HEK293 (cell line): ENCODE results near the gene KCNT1.

ENCODE experiments used
- EGR2 ChIP-seq: fragments of 450-650 bp; formaldehyde crosslinking; IDR thresholded peaks from 2 replicates; pipeline ENCODE4 v1.5.1; 2016; ENCODE audit warnings: low read depth, missing biosample characterization, missing genetic modification characterization
- HOXA7 ChIP-seq: sonication (generic); formaldehyde crosslinking; IDR thresholded peaks from 2 replicates; pipeline ENCODE4 v1.8.1; 2022; ENCODE audit warnings: missing genetic modification reagents, borderline replicate concordance
- SP3 ChIP-seq: fragments of 450-650 bp; formaldehyde crosslinking; IDR thresholded peaks from 2 replicates; pipeline ENCODE4 v1.5.1; 2016; ENCODE audit warnings: missing biosample characterization, missing genetic modification characterization
- TF ChIP-seq, protein P1 (sequence below): fragments of 450-650 bp; formaldehyde crosslinking; IDR thresholded peaks from 2 replicates; pipeline ENCODE4 v1.5.1; 2016; ENCODE audit warnings: missing biosample characterization, missing genetic modification characterization

DNA sequence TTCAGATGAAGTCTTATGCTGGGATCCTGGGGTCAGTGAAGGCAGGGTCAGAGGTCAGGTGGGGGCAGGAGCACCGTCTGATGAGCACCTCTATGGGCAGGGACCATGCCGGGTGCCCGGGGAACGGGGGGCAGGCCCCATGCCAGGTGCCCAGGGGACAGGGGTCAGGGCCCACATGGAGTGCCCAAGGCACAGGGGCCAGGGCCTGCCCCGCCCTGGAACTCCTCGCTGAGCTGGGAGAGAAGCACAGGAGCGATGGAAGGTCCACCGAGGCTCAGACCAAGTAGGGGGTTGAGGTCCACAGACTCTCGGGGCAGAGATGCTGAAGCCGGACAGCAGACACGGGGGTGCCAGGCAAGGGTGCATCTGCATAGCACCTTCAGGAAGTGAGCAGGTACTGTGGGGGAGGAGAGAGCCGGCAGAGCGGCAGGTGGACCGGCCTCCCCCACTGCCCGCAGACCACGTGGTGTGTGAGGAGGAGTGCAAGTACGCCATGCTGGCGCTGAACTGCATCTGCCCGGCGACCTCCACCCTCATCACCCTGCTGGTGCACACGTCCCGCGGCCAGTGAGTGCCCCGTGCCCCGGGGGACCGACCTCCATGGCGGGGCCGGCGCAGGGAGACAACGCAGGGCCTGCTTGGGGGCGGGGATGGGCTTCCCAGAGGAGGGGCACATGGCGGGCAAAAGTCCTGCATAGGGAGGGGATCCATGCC lies 67.7 kb downstream of the KCNT1 start:
- TF ChIP-seq SP3: no peak
- TF ChIP-seq EGR2 (tag by site-specific recombination): no peak
- TF ChIP-seq, protein P1, sequence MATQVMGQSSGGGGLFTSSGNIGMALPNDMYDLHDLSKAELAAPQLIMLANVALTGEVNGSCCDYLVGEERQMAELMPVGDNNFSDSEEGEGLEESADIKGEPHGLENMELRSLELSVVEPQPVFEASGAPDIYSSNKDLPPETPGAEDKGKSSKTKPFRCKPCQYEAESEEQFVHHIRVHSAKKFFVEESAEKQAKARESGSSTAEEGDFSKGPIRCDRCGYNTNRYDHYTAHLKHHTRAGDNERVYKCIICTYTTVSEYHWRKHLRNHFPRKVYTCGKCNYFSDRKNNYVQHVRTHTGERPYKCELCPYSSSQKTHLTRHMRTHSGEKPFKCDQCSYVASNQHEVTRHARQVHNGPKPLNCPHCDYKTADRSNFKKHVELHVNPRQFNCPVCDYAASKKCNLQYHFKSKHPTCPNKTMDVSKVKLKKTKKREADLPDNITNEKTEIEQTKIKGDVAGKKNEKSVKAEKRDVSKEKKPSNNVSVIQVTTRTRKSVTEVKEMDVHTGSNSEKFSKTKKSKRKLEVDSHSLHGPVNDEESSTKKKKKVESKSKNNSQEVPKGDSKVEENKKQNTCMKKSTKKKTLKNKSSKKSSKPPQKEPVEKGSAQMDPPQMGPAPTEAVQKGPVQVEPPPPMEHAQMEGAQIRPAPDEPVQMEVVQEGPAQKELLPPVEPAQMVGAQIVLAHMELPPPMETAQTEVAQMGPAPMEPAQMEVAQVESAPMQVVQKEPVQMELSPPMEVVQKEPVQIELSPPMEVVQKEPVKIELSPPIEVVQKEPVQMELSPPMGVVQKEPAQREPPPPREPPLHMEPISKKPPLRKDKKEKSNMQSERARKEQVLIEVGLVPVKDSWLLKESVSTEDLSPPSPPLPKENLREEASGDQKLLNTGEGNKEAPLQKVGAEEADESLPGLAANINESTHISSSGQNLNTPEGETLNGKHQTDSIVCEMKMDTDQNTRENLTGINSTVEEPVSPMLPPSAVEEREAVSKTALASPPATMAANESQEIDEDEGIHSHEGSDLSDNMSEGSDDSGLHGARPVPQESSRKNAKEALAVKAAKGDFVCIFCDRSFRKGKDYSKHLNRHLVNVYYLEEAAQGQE (tag by site-specific recombination): no peak
- no peak for TF ChIP-seq HOXA7 (CRISPR knock-in tag)
